GM23248 (cell line): ENCODE data around the gene EXOSC10. TPM values are rescaled to one million over a fixed set of nuclear protein-coding genes. Genes with fewer than 3 reads are reported as not detected.
"Not testable (repeated sequence)": the region's sequence is repeated elsewhere in the genome, so short reads cannot be mapped to it uniquely, and the experiment has no call there.

ENCODE experiments used
- DNase-seq: peaks from one replicate; pipeline ENCODE4 v3.0.0-alpha.2; 2015
- H2AFZ ChIP-seq: fragments of 200-600 bp; sonication (generic); 2 replicates; pipeline ENCODE4 v1.6.1; 2016; ENCODE audit warnings: antibody characterized with exemption
- H3F3A ChIP-seq: fragments of 200-600 bp; sonication (generic); 2 replicates; pipeline ENCODE4 v1.6.1; 2016; ENCODE audit warnings: mild to moderate bottlenecking, antibody characterized with exemption, mixed run types; ENCODE audit not compliant: insufficient read depth
- H3K27ac ChIP-seq: fragments of 200-600 bp; sonication (generic); 2 replicates; pipeline ENCODE4 v1.5.1; 2016; ENCODE audit warnings: mild to moderate bottlenecking
- H3K27me3 ChIP-seq: fragments of 200-600 bp; sonication (generic); replicated peaks from 2 replicates; pipeline ENCODE4 v1.6.1; 2016; ENCODE audit warnings: mild to moderate bottlenecking; ENCODE audit not compliant: insufficient read depth
- H3K36me3 ChIP-seq: fragments of 200-600 bp; sonication (generic); 2 replicates; pipeline ENCODE4 v1.6.1; 2016; ENCODE audit warnings: low read depth, mild to moderate bottlenecking
- H3K4me1 ChIP-seq: fragments of 200-600 bp; sonication (generic); 2 replicates; pipeline ENCODE4 v1.6.1; 2016; ENCODE audit warnings: mild to moderate bottlenecking; ENCODE audit not compliant: insufficient read depth
- H3K4me2 ChIP-seq: fragments of 200-600 bp; sonication (generic); one replicate; pipeline ENCODE4 v1.6.1; 2016; ENCODE audit warnings: mild to moderate bottlenecking; ENCODE audit not compliant: unreplicated experiment
- H3K4me3 ChIP-seq: fragments of 200-600 bp; sonication (generic); 2 replicates; pipeline ENCODE4 v1.5.1; 2016; ENCODE audit warnings: mild to moderate bottlenecking
- H3K79me2 ChIP-seq: fragments of 200-600 bp; sonication (generic); 2 replicates; pipeline ENCODE4 v1.6.1; 2016; ENCODE audit warnings: mild to moderate bottlenecking; ENCODE audit not compliant: insufficient read depth
- H3K9ac ChIP-seq: fragments of 200-600 bp; sonication (generic); 2 replicates; pipeline ENCODE4 v1.6.1; 2016; ENCODE audit warnings: mild to moderate bottlenecking
- H3K9me2 ChIP-seq: fragments of 200-600 bp; sonication (generic); 2 replicates; pipeline ENCODE4 v1.6.1; 2016; ENCODE audit warnings: mixed run types, mild to moderate bottlenecking, moderate library complexity; ENCODE audit not compliant: insufficient read depth
- H3K9me3 ChIP-seq: fragments of 200-600 bp; sonication (generic); one replicate; pipeline ENCODE4 v1.6.1; 2017; ENCODE audit warnings: low read depth
- H4K20me1 ChIP-seq: fragments of 200-600 bp; sonication (generic); 2 replicates; pipeline ENCODE4 v1.6.0; 2016; ENCODE audit not compliant: insufficient read depth
- EZH2 ChIP-seq: fragments of 200-600 bp; sonication (generic); IDR thresholded peaks from 2 replicates; pipeline ENCODE4 v1.6.1; 2018; ENCODE audit warnings: antibody characterized with exemption, mild to moderate bottlenecking; ENCODE audit not compliant: insufficient read depth, poor library complexity, severe bottlenecking
- EZH2phosphoT487 ChIP-seq: fragments of 200-600 bp; sonication (generic); IDR thresholded peaks from 2 replicates; pipeline ENCODE4 v1.6.1; 2018; ENCODE audit warnings: antibody characterized with exemption, moderate library complexity, mild to moderate bottlenecking, low read depth; ENCODE audit not compliant: insufficient read depth
- WGBS, 2 experiments: methylation state at CpG; one replicate each; pipeline ENCODE4 v1.1.6; 2015 to 2017; ENCODE audit warnings: low lambda C conversion rate in 2 of 2, low coverage in 1 of 2; ENCODE audit errors: missing lambda C conversion rate in 2 of 2; 5-methylcytosine and 5-hydroxymethylcytosine counted together
- in situ Hi-C: fragments of 300-500 bp; cut with MboI; formaldehyde crosslinking; loops from 2 replicates; pipeline ENCODE4 v1.15.0; 2020
- polyA plus RNA-seq: library from polyadenylated mRNA; unstranded; fragments of >200 nt; fragmentation: Nextera tagmentation; extraction: Ambion mirVana; gene quantifications from 2 replicates; pipeline ENCODE4 v1.2.1, GENCODE V29; 2016
- total RNA-seq: library from RNA; depleted of rRNA; stranded (reverse); fragments of >200 nt; shearing (Covaris generic); gene quantifications from 2 replicates; pipeline ENCODE4 v1.2.3, GENCODE V29; 2014

EXOSC10 gene
- total and polyA plus RNA-seq, 2 experiments from 2014 or later = 45.4 to 51.2 TPM

- peaks cover 50% of the 10 kb centered on the region for H3K79me2 ChIP-seq
- no peak overlapping the region for H3K27ac ChIP-seq
- no peak overlapping the region for H3K4me2 ChIP-seq
- DNase-seq = no peak
- H3F3A ChIP-seq = peaks cover 58% of the 10 kb centered on the region
- no peak overlapping the region for H3K9ac ChIP-seq
- H4K20me1 ChIP-seq = no peaks in the 10 kb centered on the region
- peaks cover 58% of the 10 kb centered on the region for H3K36me3 ChIP-seq
- no peak overlapping the region for H3K4me3 ChIP-seq
- TF ChIP-seq EZH2 (no peak), EZH2phosphoT487 (no peak)
- no peaks in the 10 kb centered on the region for H3K9me2 ChIP-seq
- H3K4me1 ChIP-seq = peaks cover 6% of the 10 kb centered on the region; the same call in 1 of the 2 replicates
- no peaks in the 10 kb centered on the region for H3K9me3 ChIP-seq
- no peaks in the 10 kb centered on the region for H3K27me3 ChIP-seq
- in situ Hi-C loops = no loop called here
- no peak overlapping the region for H2AFZ ChIP-seq
- WGBS, 2 experiments = 79 to 81% methylated on average over 1 of the region's 1 CpG
Measured at GRCh38 chr1:11025618-11026017, 74.1 kb downstream of the EXOSC10 start.

GRCh38 chr1:11024874-11025203 is 74.8 kb downstream of the EXOSC10 start:
- 24 to 25% methylated on average over 2 of the region's 2 CpGs for WGBS, 2 experiments
- Histone ChIP-seq H4K20me1 (no peaks in the 10 kb centered on the region), H3K79me2 (peaks cover 58% of the 10 kb centered on the region), H3K36me3 (peaks cover 66% of the 10 kb centered on the region), H3K9me2 (no peaks in the 10 kb centered on the region), H2AFZ (no peak overlapping the region), H3F3A (peaks cover 51% of the 10 kb centered on the region), H3K4me1 (peaks cover 6% of the 10 kb centered on the region; the same call in 1 of the 2 replicates), H3K9me3 (no peaks in the 10 kb centered on the region), H3K4me2 (no peak overlapping the region), H3K27me3 (no peaks in the 10 kb centered on the region), H3K27ac (no peak overlapping the region), H3K9ac (no peak overlapping the region), H3K4me3 (no peak overlapping the region)
- DNase-seq = no peak
- in situ Hi-C loops = no loop called here
- TF ChIP-seq EZH2 (no peak), EZH2phosphoT487 (no peak)

GRCh38 chr1:11024154-11024873 is 75.4 kb downstream of the EXOSC10 start:
- DNase-seq = no peak
- H3K4me2 ChIP-seq = no peak overlapping the region
- no peak overlapping the region for H2AFZ ChIP-seq
- peaks cover 69% of the 10 kb centered on the region for H3K36me3 ChIP-seq
- H3K27me3 ChIP-seq = no peaks in the 10 kb centered on the region
- H3K27ac ChIP-seq = no peak overlapping the region
- peaks cover 61% of the 10 kb centered on the region for H3K79me2 ChIP-seq
- H3K4me1 ChIP-seq = peaks cover 6% of the 10 kb centered on the region; the same call in 1 of the 2 replicates
- WGBS, 2 experiments = 96 to 98% methylated on average over 3 of the region's 3 CpGs
- in situ Hi-C loops = no loop called here
- no peaks in the 10 kb centered on the region for H4K20me1 ChIP-seq
- no peak overlapping the region for H3K4me3 ChIP-seq
- no peaks in the 10 kb centered on the region for H3K9me2 ChIP-seq
- H3K9ac ChIP-seq = no peak overlapping the region
- peaks cover 48% of the 10 kb centered on the region for H3F3A ChIP-seq
- no peaks in the 10 kb centered on the region for H3K9me3 ChIP-seq
- TF ChIP-seq EZH2phosphoT487 = no peak
- no peak for TF ChIP-seq EZH2

GRCh38 chr1:11023201-11023600 is 76.5 kb downstream of the EXOSC10 start:
- Histone ChIP-seq H2AFZ (no peak overlapping the region), H3K9me3 (no peaks in the 10 kb centered on the region), H3K9ac (no peak overlapping the region), H3K79me2 (peaks cover 72% of the 10 kb centered on the region), H3K36me3 (peaks cover 80% of the 10 kb centered on the region), H3K27ac (no peak overlapping the region), H3K4me2 (no peak overlapping the region), H3K4me3 (no peak overlapping the region), H3K27me3 (no peaks in the 10 kb centered on the region), H3K9me2 (no peaks in the 10 kb centered on the region), H4K20me1 (no peaks in the 10 kb centered on the region), H3F3A (peaks cover 54% of the 10 kb centered on the region), H3K4me1 (peaks cover 6% of the 10 kb centered on the region; the same call in 1 of the 2 replicates)
- in situ Hi-C loops = no loop called here
- 89 to 90% methylated on average over 14 of the region's 14 CpGs for WGBS, 2 experiments
- TF ChIP-seq EZH2phosphoT487 = no peak
- DNase-seq = no peak

GRCh38 chr1:11019971-11020370 is 79.7 kb downstream of the EXOSC10 start:
- in situ Hi-C loops = no loop called here
- H3K36me3 ChIP-seq = peaks cover 79% of the 10 kb centered on the region
- no peak overlapping the region for H3K27ac ChIP-seq
- no peak overlapping the region for H3K9ac ChIP-seq
- H4K20me1 ChIP-seq = 0 out of 2 replicates have a peak, but pooled peaks cover 8% of the 10 kb centered on the region
- H3K4me3 ChIP-seq = no peak overlapping the region
- no peak overlapping the region for H2AFZ ChIP-seq
- H3K9me2 ChIP-seq = no peaks in the 10 kb centered on the region
- no peaks in the 10 kb centered on the region for H3K27me3 ChIP-seq
- H3K4me1 ChIP-seq = peaks cover 6% of the 10 kb centered on the region; the same call in 1 of the 2 replicates
- no peak for TF ChIP-seq EZH2
- TF ChIP-seq EZH2phosphoT487 = no peak
- no peak overlapping the region for H3K4me2 ChIP-seq
- 88 to 91% methylated on average over 7 of the region's 7 CpGs for WGBS, 2 experiments
- peaks cover 94% of the 10 kb centered on the region for H3K79me2 ChIP-seq
- H3K9me3 ChIP-seq = no peaks in the 10 kb centered on the region
- peaks cover 32% of the 10 kb centered on the region for H3F3A ChIP-seq
- DNase-seq = no peak

DNA sequence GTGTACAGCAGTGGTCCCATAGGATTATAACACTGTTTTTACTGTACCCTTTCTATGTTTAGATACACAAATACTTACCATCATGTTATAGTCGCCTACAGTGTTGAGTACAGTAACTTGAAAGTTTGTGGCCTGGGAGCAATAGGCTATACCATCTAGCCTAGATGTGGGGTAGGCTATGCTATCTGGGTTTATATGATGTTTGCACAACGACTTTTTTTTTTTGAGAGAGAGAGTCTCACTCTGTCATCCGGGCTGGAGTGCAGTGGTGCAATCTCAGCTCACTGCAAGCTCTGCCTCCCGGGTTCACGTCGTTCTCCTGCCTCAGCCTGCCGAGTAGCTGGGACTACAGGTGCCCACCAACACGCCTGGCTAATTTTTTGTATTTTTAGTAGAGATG is 80.3 kb downstream of the EXOSC10 start:
- Histone ChIP-seq H3K79me2 (peaks cover 95% of the 10 kb centered on the region), H3K36me3 (peaks cover 83% of the 10 kb centered on the region), H4K20me1 (peaks cover 12% of the 10 kb centered on the region; the same call in 1 of the 2 replicates), H3F3A (peaks cover 35% of the 10 kb centered on the region)
- in situ Hi-C loops, H3K4me1 ChIP-seq, H3K4me2 ChIP-seq, H3K4me3 ChIP-seq, H3K9me2 ChIP-seq, H2AFZ ChIP-seq, DNase-seq, H3K9me3 ChIP-seq, H3K27ac ChIP-seq, H3K9ac ChIP-seq, H3K27me3 ChIP-seq: not testable (repeated sequence)
- WGBS, 2 experiments = 76% methylated on average over 8 of the region's 8 CpGs
